Panc1 (cell line): ENCODE results near the gene PIP4K2A.

Experiments
- CTCF ChIP-seq: fragments of 450-650 bp; IDR thresholded peaks from 2 replicates; pipeline ENCODE4 v1.5.1; 2017; ENCODE audit warnings: mild to moderate bottlenecking
- POLR2AphosphoS5 ChIP-seq: IDR thresholded peaks from 2 replicates; pipeline ENCODE4 v1.6.1; 2012; ENCODE audit warnings: mild to moderate bottlenecking, low read depth, low read length, moderate library complexity
- SIN3A ChIP-seq: IDR thresholded peaks from 2 replicates; pipeline ENCODE4 v1.6.1; 2012; ENCODE audit warnings: low read depth, mild to moderate bottlenecking, low read length, moderate library complexity, borderline replicate concordance; ENCODE audit not compliant: insufficient read depth

GRCh38 chr10:22682237-22683139 is 31.9 kb downstream of the PIP4K2A start:
- TF ChIP-seq CTCF (no peak), POLR2AphosphoS5 (no peak), SIN3A (no peak)
